Stimulated activated CD8-positive, alpha-beta memory T cell treated with anti-CD3 and anti-CD28 coated beads, Interleukin-7, amount 100 ng/mL, for 1 hour (primary cell): ENCODE results near the gene CCDC152.
"Not testable (repeated sequence)": the region's sequence is repeated elsewhere in the genome, so short reads cannot be mapped to it uniquely, and the experiment has no call there.

Source experiments
- DNase-seq, 2 donors: peaks; one replicate each; pipeline ENCODE4 v3.0.0-alpha.2; 2020; ENCODE audit warnings: low read depth in 2 of 2

CCDC152 gene, protein sequence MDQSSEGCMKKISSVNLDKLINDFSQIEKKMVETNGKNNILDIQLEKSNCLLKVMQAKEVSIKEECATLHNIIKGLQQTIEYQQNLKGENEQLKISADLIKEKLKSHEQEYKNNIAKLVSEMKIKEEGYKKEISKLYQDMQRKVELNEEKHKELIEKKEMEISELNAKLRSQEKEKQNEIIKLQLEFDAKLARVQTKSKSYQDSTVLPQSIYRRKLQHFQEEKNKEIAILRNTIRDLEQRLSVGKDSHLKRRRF

DNA sequence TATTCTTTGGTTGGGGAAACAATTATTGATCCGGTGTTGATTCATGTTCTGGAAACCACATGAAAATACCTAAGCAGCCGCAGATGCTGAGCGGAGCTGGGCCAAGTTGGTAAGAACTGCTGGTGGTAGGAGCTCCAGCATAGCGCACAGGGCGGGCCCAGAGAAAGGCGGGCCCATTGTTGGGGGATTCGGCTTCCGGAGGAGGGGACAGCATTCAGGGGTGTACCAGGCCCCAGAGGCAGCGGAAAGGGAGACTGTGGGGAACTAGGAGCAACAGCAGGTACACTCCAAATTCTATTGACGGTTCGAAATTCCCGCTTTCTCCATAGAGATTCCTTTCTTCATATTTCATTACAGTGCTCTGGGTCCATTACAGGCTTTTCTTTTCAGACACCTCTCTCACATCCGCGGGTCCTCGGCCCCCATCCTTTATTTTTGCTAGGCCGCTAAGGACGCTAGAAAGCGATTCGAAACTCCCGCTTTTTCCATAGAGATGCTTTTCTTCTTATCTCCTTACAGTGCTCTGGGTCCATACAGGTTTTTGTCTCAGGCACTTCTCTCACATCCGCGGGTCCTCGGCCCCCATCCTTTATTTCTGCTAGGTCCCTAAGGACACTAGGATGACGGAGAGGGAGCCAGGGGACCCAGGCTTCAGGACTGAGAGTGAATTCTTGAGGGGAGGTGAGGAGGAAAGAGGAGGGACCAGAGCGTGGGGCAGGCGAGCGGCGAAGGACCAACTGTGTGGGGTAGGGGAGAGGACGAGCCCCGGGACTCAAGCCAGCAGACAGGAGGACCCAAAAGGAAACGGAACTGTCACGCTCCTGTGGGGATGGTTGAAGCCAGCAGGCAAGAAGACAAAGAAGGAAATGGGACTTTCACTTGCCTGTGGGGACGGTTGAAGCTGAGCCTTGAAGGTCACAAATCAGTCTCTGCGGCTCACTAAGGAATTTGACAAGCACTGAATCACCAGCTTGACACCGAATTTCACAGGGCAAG, at the start of gene CCDC152:
CCDC152 (plus strand) TSS at position 213 of the 996 bp plus-strand sequence. CDS start 2,304 bp downstream, outside the sequence.
- peak; percentile 11 to 40 for DNase-seq

DNA sequence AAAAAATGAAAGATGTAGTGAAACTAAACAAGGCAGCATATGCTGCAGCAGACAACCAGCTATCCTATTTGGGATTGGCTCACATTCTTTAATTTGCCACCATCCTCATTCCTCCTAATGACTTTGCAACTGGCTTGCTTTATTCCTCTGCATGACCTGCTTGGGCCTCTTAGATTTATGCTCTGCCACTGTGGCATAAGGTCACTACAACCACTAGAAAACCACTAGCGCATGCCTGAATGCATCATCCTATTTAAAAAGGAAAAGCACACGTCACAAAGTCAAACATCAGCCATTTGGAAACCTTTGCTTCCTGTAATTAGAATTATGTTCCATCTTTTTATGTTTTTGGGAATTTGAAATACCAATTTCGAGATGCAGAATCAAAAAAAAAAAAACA, 40.8 kb upstream of the CCDC152 start:
- no peak for DNase-seq

GRCh38 chr5:42718591-42718990, 38.0 kb upstream of the CCDC152 start:
- no peak for DNase-seq

DNA sequence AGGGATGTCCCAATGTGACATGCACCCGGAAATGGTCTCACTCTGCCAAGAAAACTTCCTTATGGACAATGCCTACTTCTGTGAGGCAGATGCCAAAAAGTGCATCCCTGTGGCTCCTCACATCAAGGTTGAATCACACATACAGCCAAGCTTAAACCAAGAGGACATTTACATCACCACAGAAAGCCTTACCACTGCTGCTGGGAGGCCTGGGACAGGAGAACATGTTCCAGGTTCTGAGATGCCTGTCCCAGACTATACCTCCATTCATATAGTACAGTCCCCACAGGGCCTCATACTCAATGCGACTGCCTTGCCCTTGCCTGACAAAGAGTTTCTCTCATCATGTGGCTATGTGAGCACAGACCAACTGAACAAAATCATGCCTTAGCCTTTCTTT, 37.6 kb upstream of the CCDC152 start:
- DNase-seq: no peak

DNA sequence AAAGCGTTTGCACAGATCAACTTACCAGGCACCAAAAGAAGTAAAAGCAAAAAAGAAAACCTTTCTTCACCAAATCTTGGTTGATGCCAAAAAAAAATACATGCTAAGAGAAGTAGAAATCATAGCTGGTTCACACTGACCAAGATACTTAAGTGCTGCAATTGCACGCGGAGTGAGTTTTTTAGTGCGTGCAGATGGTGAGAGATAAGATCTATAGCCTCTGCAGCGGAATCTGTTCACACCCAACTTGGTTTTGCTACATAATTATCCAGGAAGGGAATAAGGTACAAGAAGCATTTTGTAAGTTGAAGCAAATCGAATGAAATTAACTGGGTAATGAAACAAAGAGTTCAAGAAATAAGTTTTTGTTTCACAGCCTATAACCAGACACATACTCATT, 36.4 kb upstream of the CCDC152 start:
- no peak for DNase-seq

DNA sequence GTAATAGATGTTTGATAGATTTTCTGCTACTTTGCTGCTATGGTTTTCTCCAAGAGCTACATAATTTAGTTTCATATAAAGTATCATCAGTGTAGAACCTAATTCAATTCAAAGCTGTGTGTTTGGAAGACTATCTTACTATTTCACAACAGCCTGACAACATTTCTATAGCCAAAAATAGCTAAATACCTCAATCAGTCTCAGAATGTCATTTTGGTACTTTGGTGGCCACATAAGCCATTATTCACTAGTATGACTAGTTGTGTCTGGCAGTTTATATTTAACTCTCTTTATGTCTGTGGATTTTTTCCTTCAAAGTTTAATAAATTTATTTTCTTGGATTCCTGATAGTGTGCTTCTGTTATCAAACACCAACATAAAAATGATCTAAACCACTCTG, 35.1 kb upstream of the CCDC152 start:
- DNase-seq: no peak

GRCh38 chr5:42734531-42735058, 22.0 kb upstream of the CCDC152 start:
- not testable (repeated sequence) for DNase-seq

GRCh38 chr5:42740920-42741319, 15.7 kb upstream of the CCDC152 start:
- no peak for DNase-seq

DNA sequence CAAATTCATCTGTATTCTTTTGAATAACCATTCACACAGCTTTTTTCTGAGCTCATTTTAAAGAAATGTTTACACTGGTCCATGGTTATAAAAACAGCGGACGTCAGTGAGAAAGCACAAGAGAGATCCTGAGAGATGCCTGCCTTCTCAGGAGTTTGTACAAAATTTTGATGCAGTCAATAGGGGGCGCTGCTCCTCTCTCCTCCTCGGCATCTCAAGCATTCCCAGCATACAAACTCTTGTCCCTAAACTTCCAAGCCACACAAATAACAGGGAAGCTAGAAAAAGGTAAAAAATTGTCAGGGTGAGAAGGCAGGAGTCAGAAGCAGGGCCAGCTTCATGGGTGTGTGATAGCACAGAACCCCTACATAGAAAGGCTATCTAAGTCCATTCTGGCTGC, 11.2 kb upstream of the CCDC152 start:
- DNase-seq: no peak

- no peak for DNase-seq
These were observed 10.8 kb upstream of the CCDC152 start for GRCh38 chr5:42745856-42746255.

GRCh38 chr5:42749020-42749419, 7.6 kb upstream of the CCDC152 start:
- no peak for DNase-seq

- no peak for DNase-seq
These were observed 6.1 kb upstream of the CCDC152 start for GRCh38 chr5:42750507-42750906.

GRCh38 chr5:42751044-42751443, 5.6 kb upstream of the CCDC152 start:
- no peak for DNase-seq

DNA sequence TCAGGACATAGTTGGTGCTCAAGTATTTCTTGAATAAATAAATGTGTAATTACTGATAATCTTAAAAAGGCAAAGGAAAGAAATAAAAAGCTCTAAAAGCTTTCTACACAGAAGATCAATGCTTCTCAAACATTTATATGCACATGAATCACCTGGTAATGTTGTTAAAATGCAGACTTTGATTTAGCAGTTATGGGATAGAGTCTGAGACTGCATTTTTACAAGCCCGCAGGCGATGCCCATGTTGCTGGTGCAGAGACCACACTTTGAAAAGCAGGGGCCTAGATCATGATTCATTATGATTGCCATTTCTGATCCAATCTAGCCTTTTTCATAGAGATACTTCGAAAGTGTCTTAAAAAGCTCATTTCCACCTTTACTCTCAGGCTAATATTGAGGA, 3.5 kb upstream of the CCDC152 start:
- DNase-seq: no peak

DNA sequence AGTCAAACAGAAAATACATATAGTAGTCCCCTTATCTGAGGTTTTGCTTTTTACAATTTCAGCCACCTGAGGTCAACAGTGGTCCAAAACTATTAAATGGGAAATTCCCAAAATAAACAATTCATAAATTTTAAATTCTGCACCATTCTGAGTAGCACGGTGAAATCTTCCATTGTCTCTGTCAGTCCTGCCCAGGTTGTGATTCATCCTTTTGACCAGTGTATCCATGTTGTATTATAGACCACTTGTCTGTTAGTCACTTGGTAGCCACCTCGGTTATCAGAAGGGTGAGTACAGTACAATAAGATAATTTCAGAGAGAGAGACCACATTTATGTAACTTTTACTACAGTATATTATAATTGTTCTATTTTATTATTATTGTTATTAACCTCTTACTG, 2.8 kb downstream of the CCDC152 start:
- DNase-seq: no peak

GRCh38 chr5:42760426-42760825, 3.8 kb downstream of the CCDC152 start:
- no peak for DNase-seq

- no peak for DNase-seq
These were observed 5.2 kb downstream of the CCDC152 start for GRCh38 chr5:42761791-42762190.

DNA sequence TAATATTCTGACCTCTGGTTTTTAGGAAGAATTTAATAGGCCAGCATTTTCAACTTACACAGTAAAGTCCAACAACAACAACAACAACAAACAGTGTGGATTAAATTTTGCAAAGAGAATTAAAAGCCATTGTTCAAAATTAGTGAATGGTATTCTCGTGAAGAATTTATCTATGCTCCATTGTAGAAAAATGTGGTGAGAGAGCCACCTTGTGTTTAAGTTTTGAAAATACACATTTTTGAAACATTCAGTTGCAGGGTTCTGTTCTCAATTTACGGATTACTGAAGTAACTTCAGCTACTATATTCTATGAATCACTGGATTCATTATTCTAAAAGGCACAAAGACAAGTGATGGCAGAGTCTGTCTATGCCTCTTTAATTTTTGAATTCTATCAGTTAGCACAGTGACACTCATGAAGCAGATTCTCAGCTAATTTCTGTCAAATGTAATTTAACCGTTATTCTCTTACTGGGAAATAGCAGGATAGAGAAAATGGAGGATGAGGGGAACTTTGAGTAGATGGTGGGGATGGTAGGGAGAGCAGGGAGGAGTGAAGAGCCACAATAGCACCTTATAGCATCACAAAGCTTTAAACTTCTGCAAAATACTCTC, 11.0 kb downstream of the CCDC152 start:
- DNase-seq: no peak

GRCh38 chr5:42768106-42768504, 11.5 kb downstream of the CCDC152 start:
- DNase-seq: no peak

DNA sequence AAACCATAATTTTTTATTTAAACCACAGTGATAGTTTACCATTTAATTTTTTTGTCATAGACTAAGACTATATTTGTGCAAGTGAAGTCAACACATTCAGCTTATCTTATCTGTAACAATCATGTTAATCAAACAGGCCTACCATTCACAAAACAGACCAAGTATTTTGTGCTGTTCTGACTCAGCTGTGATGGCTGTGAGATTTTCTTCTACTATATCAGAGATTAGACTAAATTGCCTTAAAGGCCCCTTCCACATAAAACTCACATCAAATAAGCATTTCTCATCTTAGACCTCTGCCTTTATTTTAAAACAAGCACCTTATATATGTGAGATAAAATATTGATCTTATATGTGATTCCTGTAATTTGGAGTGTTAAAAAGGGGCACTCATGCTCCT, 13.4 kb downstream of the CCDC152 start:
- no peak for DNase-seq

DNA sequence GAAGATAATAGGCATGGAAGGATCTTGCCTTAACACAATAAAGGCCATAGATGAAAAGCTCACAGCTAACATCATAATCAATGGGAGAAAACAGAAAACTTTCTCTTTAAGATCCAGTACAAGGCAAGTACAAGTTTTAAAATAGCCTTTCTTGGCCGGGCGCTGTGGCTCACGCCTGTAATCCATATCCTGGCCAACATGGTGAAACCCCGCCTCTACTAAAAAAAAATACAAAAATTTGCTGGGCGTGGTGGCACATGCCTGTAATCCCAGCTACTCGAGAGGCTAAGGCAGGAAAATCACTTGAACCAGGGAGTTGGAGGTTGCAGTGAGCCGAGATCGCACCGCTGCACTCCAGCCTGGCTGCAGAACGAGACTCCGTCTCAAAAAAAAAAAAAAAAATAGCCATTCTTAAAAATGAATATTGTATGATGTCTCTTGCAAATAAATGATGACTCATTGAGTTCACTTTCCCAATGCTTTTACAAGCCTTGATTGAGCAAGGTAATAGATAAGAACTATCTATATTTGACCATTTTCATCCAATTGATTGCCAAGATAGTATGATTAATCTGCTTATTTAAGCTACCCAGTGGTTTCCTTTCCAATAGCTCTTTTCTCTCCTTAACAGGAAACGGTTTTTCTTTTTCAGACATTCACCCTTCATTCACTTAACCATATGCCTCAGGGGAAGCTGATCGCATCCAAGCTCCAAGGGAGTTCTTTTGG, 15.8 kb downstream of the CCDC152 start:
- DNase-seq: no peak

GRCh38 chr5:42779083-42779482, 22.5 kb downstream of the CCDC152 start:
- DNase-seq: no peak
